HCT116 (cell line): Measurements from ENCODE around the gene PMF1. TPM values are rescaled to one million over a fixed set of nuclear protein-coding genes. Genes with fewer than 3 reads are reported as not detected.
A peak's percentile ranks its signal among the peaks of the same experiment; 100 is the strongest.

Experiments
- ATAC-seq: fragments of 200-7000 bp; cut with Tn5 transposase; 2 replicates; pipeline ENCODE4 v1.9.1; 2020; ENCODE audit warnings: mild to moderate bottlenecking, moderate library complexity
- BruUV-seq: library from RNA; stranded (reverse); fragments of 400-500 nt; replicated peaks from 2 replicates; lab custom pipeline; 2021; lab: Mats Ljungman, UMichigan
- CTCF ChIA-PET: fragments of 300-600 bp; sonication (Branson Sonifier 250); formaldehyde crosslinking; loops from one replicate; lab custom pipeline; 2021; ENCODE audit warnings: antibody characterized with exemption; lab: Charles Lee
- POLR2A ChIA-PET: fragments of 300-600, 350-600 bp; sonication (Branson Sonifier 250); formaldehyde crosslinking; loops from one replicate; lab custom pipeline; 2021; ENCODE audit warnings: antibody characterized with exemption; lab: Charles Lee
- RAD21 ChIA-PET, 2 experiments: fragments of 300-600 bp; sonication (Branson Sonifier 250); formaldehyde crosslinking; loops; one replicate each; lab custom pipeline; 2023; ENCODE audit warnings: low total read pairs in 2 of 2; ENCODE audit not compliant: uncharacterized antibody in 2 of 2, unreplicated experiment in 2 of 2, low non-redundant PET in 1 of 2; lab: Charles Lee
- DNase-seq: peaks from one replicate; pipeline ENCODE4 v3.0.0-alpha.2; 2010; ENCODE audit warnings: low read depth, low spot score
- H2AFZ ChIP-seq: fragments of 200-600 bp; shearing (Covaris generic), sonication (generic); 2 replicates; pipeline ENCODE4 v1.6.1; 2017; ENCODE audit warnings: low read depth, mixed run types, mixed read lengths, antibody characterized with exemption, low read length; ENCODE audit not compliant: poor library complexity, severe bottlenecking
- H3K27ac ChIP-seq: 2 replicates; pipeline ENCODE4 v1.5.1; 2012; ENCODE audit warnings: low read depth, low read length
- H3K27me3 ChIP-seq: fragments of 200-600 bp; sonication (generic); 2 replicates; pipeline ENCODE4 v1.6.1; 2016; ENCODE audit warnings: mixed run types, low read length, mixed read lengths; ENCODE audit not compliant: insufficient read depth
- H3K36me3 ChIP-seq, 2 experiments: fragments of 200-500 bp in 1 of 2; fragments of 200-600 bp in 1 of 2; sonication (Bioruptor generic) in 1 of 2; sonication (generic) in 1 of 2; 2 replicates each; pipeline versions ENCODE4 v1.5.1 to v1.6.1; 2014 to 2016; ENCODE audit warnings: low read length in 2 of 2, inconsistent platforms in 1 of 2, mixed read lengths in 1 of 2, mixed run types in 1 of 2; ENCODE audit not compliant: insufficient read depth in 2 of 2, control insufficient read depth in 1 of 2
- H3K4me1 ChIP-seq, 2 experiments: fragments of 200-600 bp in 1 of 2; sonication (generic) in 1 of 2; 2 replicates each; pipeline versions ENCODE4 v1.5.1 to v1.6.1; 2012 to 2017; ENCODE audit warnings: low read length in 2 of 2, inconsistent platforms in 1 of 2, mild to moderate bottlenecking in 1 of 2, mixed read lengths in 1 of 2, mixed run types in 1 of 2, moderate library complexity in 1 of 2; ENCODE audit not compliant: insufficient read depth in 2 of 2, control insufficient read depth in 1 of 2
- H3K4me2 ChIP-seq: fragments of 200-600 bp; sonication (generic); 2 replicates; pipeline ENCODE4 v1.6.1; 2017; ENCODE audit warnings: mixed run types, low read length, mixed read lengths
- H3K4me3 ChIP-seq, 2 experiments: fragments of 200-600 bp in 1 of 2; sonication (generic) in 1 of 2; replicated peaks in 1 of 2; 2 replicates each; pipeline ENCODE4 v1.5.1; 2011 to 2016; ENCODE audit warnings: low read length in 2 of 2, control low read depth in 1 of 2, low read depth in 1 of 2, mild to moderate bottlenecking in 1 of 2, mixed read lengths in 1 of 2, mixed run types in 1 of 2
- H3K79me2 ChIP-seq: fragments of 200-600 bp; sonication (generic); 2 replicates; pipeline ENCODE4 v1.6.1; 2017; ENCODE audit warnings: mild to moderate bottlenecking, mixed run types, low read length, moderate library complexity, mixed read lengths; ENCODE audit not compliant: insufficient read depth
- H3K9ac ChIP-seq: fragments of 200-600 bp; sonication (generic); 2 replicates; pipeline ENCODE4 v1.6.1; 2016; ENCODE audit warnings: low read length, mixed read lengths
- H3K9me2 ChIP-seq: fragments of 200-600 bp; sonication (generic), shearing (Covaris generic); 2 replicates; pipeline ENCODE4 v1.6.1; 2017; ENCODE audit warnings: mixed run types, mild to moderate bottlenecking, moderate library complexity; ENCODE audit not compliant: insufficient read depth
- H3K9me3 ChIP-seq, 2 experiments: fragments of 200-500 bp in 1 of 2; fragments of 200-600 bp in 1 of 2; sonication (Bioruptor generic) in 1 of 2; sonication (generic) in 1 of 2; 2 replicates each; pipeline ENCODE4 v1.6.1; 2014 to 2017; ENCODE audit warnings: low read length in 2 of 2, mixed read lengths in 2 of 2, inconsistent platforms in 1 of 2, low read depth in 1 of 2, mild to moderate bottlenecking in 1 of 2, mixed run types in 1 of 2, moderate library complexity in 1 of 2; ENCODE audit not compliant: control insufficient read depth in 1 of 2, insufficient read depth in 1 of 2
- H4K20me1 ChIP-seq: fragments of 200-600 bp; sonication (generic), shearing (Covaris generic); 2 replicates; pipeline ENCODE4 v1.6.1; 2017; ENCODE audit warnings: mixed run types, mild to moderate bottlenecking, moderate library complexity; ENCODE audit not compliant: insufficient read depth
- CBX3 ChIP-seq: IDR thresholded peaks from 2 replicates; pipeline ENCODE4 v1.6.1; 2012; ENCODE audit warnings: low read depth
- CEBPB ChIP-seq: IDR thresholded peaks from 2 replicates; pipeline ENCODE4 v1.6.1; 2012; ENCODE audit warnings: low read depth
- CTCF ChIP-seq, 3 experiments: fragments of 200-600 bp in 1 of 3; sonication (generic) in 1 of 3; IDR thresholded peaks in 2 of 3; conservative IDR thresholded peaks in 1 of 3; 2 replicates each; pipeline ENCODE4 v1.5.1; 2012 to 2017; ENCODE audit warnings: low read depth in 2 of 3, low read length in 2 of 3, antibody characterized with exemption in 1 of 3, borderline replicate concordance in 1 of 3, control low read depth in 1 of 3, mild to moderate bottlenecking in 1 of 3, mixed read lengths in 1 of 3, mixed run types in 1 of 3, moderate library complexity in 1 of 3; ENCODE audit not compliant: insufficient read depth in 1 of 3
- EGR1 ChIP-seq: IDR thresholded peaks from 2 replicates; pipeline ENCODE4 v1.6.1; 2012; ENCODE audit warnings: low read depth
- EZH2 ChIP-seq: fragments of 200-600 bp; sonication (generic); IDR thresholded peaks from 2 replicates; pipeline ENCODE4 v1.6.1; 2017; ENCODE audit warnings: antibody characterized with exemption, mixed run types
- EZH2phosphoT487 ChIP-seq: fragments of 200-600 bp; IDR thresholded peaks from 2 replicates; pipeline ENCODE4 v1.6.1; 2018; ENCODE audit warnings: antibody characterized with exemption, borderline replicate concordance
- FOSL1 ChIP-seq: IDR thresholded peaks from 2 replicates; pipeline ENCODE4 v1.6.1; 2012; ENCODE audit warnings: low read depth
- JUND ChIP-seq: IDR thresholded peaks from 2 replicates; pipeline ENCODE4 v1.6.1; 2012
- POLR2A ChIP-seq: IDR thresholded peaks from 2 replicates; pipeline ENCODE4 v1.7.0; 2011; ENCODE audit warnings: borderline replicate concordance; ENCODE audit not compliant: insufficient read depth, insufficient read length; ENCODE audit errors: extremely low read depth
- POLR2AphosphoS5 ChIP-seq: IDR thresholded peaks from 2 replicates; pipeline ENCODE4 v1.6.1; 2011; ENCODE audit warnings: mild to moderate bottlenecking, low read depth, low read length, moderate library complexity
- RAD21 ChIP-seq: IDR thresholded peaks from 2 replicates; pipeline ENCODE4 v1.6.1; 2012; ENCODE audit warnings: low read depth, mild to moderate bottlenecking
- SIN3A ChIP-seq: IDR thresholded peaks from 2 replicates; pipeline ENCODE4 v1.6.1; 2012; ENCODE audit warnings: low read depth
- SP1 ChIP-seq: IDR thresholded peaks from 2 replicates; pipeline ENCODE4 v1.6.1; 2012; ENCODE audit warnings: low read depth
- SRF ChIP-seq: IDR thresholded peaks from 2 replicates; pipeline ENCODE4 v1.6.1; 2012; ENCODE audit warnings: low read depth
- TCF7L2 ChIP-seq: IDR thresholded peaks from 2 replicates; pipeline ENCODE4 v1.7.0; 2011; ENCODE audit warnings: borderline replicate concordance, inconsistent platforms; ENCODE audit not compliant: insufficient read depth, insufficient read length; ENCODE audit errors: extremely low read depth
- ZFX ChIP-seq: fragments of 450-650 bp; IDR thresholded peaks from 2 replicates; pipeline ENCODE4 v1.6.1; 2017
- ZNF274 ChIP-seq: fragments of 200-500 bp; sonication (Bioruptor generic); IDR thresholded peaks from 2 replicates; pipeline ENCODE4 v1.6.1; 2014; ENCODE audit warnings: mild to moderate bottlenecking, low read depth, low read length, inconsistent platforms
- intact Hi-C: fragments of 100-400 bp; cut with micrococcal nuclease; formaldehyde crosslinking; loops from 2 replicates; pipeline ENCODE4 v1.10.0; 2022
- total RNA-seq: library from RNA; stranded (reverse); gene quantifications from one replicate; pipeline ENCODE4 v1.2.1, GENCODE V29; 2021; ENCODE audit not compliant: unreplicated experiment
- TF ChIP-seq, protein P1 (sequence below): IDR thresholded peaks from 2 replicates; pipeline ENCODE4 v1.6.1; 2011; ENCODE audit warnings: mild to moderate bottlenecking, low read length, moderate library complexity; ENCODE audit not compliant: insufficient replicate concordance; ENCODE audit errors: extremely low read depth
- TF ChIP-seq, protein P2 (sequence below): IDR thresholded peaks from 2 replicates; pipeline ENCODE4 v1.6.1; 2012; ENCODE audit warnings: low read depth
- TF ChIP-seq, protein P3 (sequence below): IDR thresholded peaks from 2 replicates; pipeline ENCODE4 v1.6.1; 2012

PMF1 gene
- total RNA-seq, 1 experiment from 2014 or later, result 52.6 TPM

DNA sequence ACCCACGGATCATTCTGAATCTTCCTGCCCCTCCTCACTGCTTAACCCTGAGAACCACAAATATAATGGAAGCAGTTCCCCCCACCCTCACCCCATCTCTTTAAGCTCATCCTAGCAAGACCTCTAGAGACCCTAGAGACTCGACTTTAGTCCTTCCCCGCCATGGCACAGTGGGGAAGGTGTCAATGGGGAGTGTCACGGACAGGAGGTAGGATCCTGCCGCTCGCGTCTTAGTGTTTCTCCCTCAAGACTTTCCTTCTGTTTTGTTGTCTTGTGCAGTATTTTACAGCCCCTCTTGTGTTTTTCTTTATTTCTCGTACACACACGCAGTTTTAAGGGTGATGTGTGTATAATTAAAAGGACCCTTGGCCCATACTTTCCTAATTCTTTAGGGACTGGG, 677 bp upstream of the PMF1 start:
- peak overlapping the region; percentile 94 for H3K9ac ChIP-seq
- H3K36me3 ChIP-seq, result peaks cover 0 to 3% of the 10 kb centered on the region in 2 experiments; a peak in 1 of 4 replicates

More for the DNA sequence above, 677 bp upstream of the PMF1 start:
- Histone ChIP-seq H3K79me2 (peaks cover 22% of the 10 kb centered on the region), H3K4me2 (peak overlapping the region; percentile 99), H4K20me1 (no peaks in the 10 kb centered on the region), H3K27ac (peak overlapping the region; percentile 75; the same call in 1 of the 2 replicates), H3K4me3 (peak overlapping the region; percentile 85 to 96), H2AFZ (no peak overlapping the region), H3K9me3 (no peaks in the 10 kb centered on the region), H3K4me1 (peaks cover 10 to 21% of the 10 kb centered on the region in 2 experiments), H3K9me2 (no peaks in the 10 kb centered on the region), H3K27me3 (no peaks in the 10 kb centered on the region)
- POLR2A ChIA-PET, result interaction anchor here (1.0 to 2.6 kb wide), 6 partner anchors 12 to 320 kb away, joined by 3 to 25 read pairs (median 12); partner anchors contain the start of gene SLC25A44
- no peak for DNase-seq
- ATAC-seq, result no peak
- CTCF ChIA-PET, result interaction anchor here (0.8 to 3.1 kb wide), 5 partner anchors 12 to 115 kb away, joined by 3 to 45 read pairs (median 3); no protein-coding TSS in a partner anchor
- RAD21 ChIA-PET, result interaction anchor here in 1 of 2 experiments (0.6 kb wide), 1 partner anchor 249 kb away, joined by 3 read pairs; no protein-coding TSS in a partner anchor
- no TSS peak for BruUV-seq
- intact Hi-C loops, result no loop called here
- no peak for TF ChIP-seq TCF7L2
- no peak for TF ChIP-seq CBX3
- TF ChIP-seq POLR2AphosphoS5, result no peak
- TF ChIP-seq JUND, result no peak
- no peak for TF ChIP-seq SP1
- TF ChIP-seq EZH2phosphoT487, result no peak
- no peak for TF ChIP-seq EGR1
- TF ChIP-seq, protein P1, sequence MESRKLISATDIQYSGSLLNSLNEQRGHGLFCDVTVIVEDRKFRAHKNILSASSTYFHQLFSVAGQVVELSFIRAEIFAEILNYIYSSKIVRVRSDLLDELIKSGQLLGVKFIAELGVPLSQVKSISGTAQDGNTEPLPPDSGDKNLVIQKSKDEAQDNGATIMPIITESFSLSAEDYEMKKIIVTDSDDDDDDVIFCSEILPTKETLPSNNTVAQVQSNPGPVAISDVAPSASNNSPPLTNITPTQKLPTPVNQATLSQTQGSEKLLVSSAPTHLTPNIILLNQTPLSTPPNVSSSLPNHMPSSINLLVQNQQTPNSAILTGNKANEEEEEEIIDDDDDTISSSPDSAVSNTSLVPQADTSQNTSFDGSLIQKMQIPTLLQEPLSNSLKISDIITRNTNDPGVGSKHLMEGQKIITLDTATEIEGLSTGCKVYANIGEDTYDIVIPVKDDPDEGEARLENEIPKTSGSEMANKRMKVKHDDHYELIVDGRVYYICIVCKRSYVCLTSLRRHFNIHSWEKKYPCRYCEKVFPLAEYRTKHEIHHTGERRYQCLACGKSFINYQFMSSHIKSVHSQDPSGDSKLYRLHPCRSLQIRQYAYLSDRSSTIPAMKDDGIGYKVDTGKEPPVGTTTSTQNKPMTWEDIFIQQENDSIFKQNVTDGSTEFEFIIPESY, result no peak
- TF ChIP-seq CEBPB, result no peak
- TF ChIP-seq RAD21, result no peak
- TF ChIP-seq POLR2A, result no peak
- TF ChIP-seq SRF, result no peak
- no peak for TF ChIP-seq SIN3A
- TF ChIP-seq EZH2, result no peak
- TF ChIP-seq, protein P2, sequence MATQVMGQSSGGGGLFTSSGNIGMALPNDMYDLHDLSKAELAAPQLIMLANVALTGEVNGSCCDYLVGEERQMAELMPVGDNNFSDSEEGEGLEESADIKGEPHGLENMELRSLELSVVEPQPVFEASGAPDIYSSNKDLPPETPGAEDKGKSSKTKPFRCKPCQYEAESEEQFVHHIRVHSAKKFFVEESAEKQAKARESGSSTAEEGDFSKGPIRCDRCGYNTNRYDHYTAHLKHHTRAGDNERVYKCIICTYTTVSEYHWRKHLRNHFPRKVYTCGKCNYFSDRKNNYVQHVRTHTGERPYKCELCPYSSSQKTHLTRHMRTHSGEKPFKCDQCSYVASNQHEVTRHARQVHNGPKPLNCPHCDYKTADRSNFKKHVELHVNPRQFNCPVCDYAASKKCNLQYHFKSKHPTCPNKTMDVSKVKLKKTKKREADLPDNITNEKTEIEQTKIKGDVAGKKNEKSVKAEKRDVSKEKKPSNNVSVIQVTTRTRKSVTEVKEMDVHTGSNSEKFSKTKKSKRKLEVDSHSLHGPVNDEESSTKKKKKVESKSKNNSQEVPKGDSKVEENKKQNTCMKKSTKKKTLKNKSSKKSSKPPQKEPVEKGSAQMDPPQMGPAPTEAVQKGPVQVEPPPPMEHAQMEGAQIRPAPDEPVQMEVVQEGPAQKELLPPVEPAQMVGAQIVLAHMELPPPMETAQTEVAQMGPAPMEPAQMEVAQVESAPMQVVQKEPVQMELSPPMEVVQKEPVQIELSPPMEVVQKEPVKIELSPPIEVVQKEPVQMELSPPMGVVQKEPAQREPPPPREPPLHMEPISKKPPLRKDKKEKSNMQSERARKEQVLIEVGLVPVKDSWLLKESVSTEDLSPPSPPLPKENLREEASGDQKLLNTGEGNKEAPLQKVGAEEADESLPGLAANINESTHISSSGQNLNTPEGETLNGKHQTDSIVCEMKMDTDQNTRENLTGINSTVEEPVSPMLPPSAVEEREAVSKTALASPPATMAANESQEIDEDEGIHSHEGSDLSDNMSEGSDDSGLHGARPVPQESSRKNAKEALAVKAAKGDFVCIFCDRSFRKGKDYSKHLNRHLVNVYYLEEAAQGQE, result no peak
- TF ChIP-seq CTCF (IDR thresholded peaks at IDR 0.05 in 2 of 3, conservative IDR thresholded peaks at IDR 0.05 in 1 of 3; ENCODE audit: borderline replicate concordance in 1 of 3, insufficient read depth in 1 of 3, low read depth in 2 of 3, low read length in 2 of 3), result no peak
- TF ChIP-seq ZNF274, result no peak
- TF ChIP-seq, protein P3, sequence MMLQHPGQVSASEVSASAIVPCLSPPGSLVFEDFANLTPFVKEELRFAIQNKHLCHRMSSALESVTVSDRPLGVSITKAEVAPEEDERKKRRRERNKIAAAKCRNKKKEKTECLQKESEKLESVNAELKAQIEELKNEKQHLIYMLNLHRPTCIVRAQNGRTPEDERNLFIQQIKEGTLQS, result no peak
- no peak for TF ChIP-seq FOSL1
- no peak for TF ChIP-seq ZFX
